Epithelial cell of proximal tubule (primary cell): ENCODE measurements around the gene SLC39A11. TPM values are rescaled to one million over a fixed set of nuclear protein-coding genes. Genes with fewer than 3 reads are reported as not detected.

Source experiments
- DNase-seq: peaks from one replicate; pipeline ENCODE4 v3.0.0-alpha.2; 2011; ENCODE audit warnings: low read depth
- H3K4me3 ChIP-seq: 2 replicates; pipeline ENCODE4 v1.5.1; 2011; ENCODE audit warnings: low read depth, mild to moderate bottlenecking, low read length
- total RNA-seq: library from RNA; depleted of rRNA; stranded (reverse); fragments of >200 nt; gene quantifications from 2 replicates; pipeline ENCODE4 v1.2.3, GENCODE V29; 2015
- TF ChIP-seq, protein P1 (sequence below): conservative IDR thresholded peaks from 2 replicates; pipeline ENCODE4 v1.5.1; 2012; ENCODE audit warnings: low read depth, mild to moderate bottlenecking, low read length

SLC39A11 gene
- total RNA-seq, 1 donor from 2014 or later: 12.6 TPM

DNA sequence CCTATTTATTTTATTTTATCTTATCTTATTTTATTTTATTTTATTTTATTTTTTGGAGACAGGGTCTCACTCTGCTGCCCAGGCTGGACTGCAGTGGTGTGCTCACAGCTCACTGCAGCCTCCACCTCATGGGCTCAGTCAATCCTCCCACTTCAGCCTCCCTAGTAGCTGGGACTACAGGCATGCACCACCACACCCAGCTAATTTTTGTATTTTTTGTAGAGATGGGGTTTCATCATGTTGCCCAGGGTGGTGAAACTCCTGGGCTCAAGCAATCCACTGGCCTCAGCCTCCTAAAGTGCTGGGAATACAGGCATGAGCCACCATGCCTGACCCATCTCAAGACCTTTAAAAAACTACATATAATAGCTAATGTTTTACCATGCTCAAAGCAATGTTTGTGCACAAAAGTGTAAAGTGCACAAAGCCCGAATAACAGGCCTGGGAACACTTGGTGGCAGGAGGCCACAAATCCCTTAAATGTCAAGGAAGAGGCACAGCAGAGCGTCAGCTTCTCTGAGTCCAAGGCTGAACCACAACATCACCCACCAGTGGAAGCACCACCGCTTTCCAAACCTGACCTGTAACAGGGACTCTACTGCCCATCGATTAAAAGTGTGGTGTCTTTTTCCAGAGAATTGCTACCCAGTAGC lies 30.6 kb upstream of the SLC39A11 start:
- no peak for DNase-seq
- TF ChIP-seq, protein P1, sequence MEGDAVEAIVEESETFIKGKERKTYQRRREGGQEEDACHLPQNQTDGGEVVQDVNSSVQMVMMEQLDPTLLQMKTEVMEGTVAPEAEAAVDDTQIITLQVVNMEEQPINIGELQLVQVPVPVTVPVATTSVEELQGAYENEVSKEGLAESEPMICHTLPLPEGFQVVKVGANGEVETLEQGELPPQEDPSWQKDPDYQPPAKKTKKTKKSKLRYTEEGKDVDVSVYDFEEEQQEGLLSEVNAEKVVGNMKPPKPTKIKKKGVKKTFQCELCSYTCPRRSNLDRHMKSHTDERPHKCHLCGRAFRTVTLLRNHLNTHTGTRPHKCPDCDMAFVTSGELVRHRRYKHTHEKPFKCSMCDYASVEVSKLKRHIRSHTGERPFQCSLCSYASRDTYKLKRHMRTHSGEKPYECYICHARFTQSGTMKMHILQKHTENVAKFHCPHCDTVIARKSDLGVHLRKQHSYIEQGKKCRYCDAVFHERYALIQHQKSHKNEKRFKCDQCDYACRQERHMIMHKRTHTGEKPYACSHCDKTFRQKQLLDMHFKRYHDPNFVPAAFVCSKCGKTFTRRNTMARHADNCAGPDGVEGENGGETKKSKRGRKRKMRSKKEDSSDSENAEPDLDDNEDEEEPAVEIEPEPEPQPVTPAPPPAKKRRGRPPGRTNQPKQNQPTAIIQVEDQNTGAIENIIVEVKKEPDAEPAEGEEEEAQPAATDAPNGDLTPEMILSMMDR: no peak
- no peak overlapping the region for H3K4me3 ChIP-seq

DNA sequence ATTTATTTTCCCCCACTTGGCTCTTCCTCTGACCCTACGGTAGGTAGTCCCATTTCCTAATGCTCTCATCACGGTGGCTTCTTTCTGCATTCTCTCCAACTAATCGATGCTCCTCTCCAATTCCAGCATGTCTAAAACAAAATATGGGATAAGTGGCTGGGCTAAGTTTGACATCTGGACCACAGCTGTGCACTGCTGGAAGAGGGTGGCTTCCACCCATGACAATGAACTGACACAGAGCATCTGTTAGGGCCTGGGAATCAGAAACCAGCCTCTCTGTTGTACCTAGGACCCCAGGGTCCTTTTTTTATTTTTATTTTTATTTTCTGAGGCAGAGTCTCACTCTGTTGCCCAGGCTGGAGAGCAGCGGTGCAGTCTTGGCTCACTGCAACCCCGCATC lies 29.0 kb upstream of the SLC39A11 start:
- TF ChIP-seq, protein P1: no peak
- DNase-seq: no peak
- H3K4me3 ChIP-seq: no peak overlapping the region

DNA sequence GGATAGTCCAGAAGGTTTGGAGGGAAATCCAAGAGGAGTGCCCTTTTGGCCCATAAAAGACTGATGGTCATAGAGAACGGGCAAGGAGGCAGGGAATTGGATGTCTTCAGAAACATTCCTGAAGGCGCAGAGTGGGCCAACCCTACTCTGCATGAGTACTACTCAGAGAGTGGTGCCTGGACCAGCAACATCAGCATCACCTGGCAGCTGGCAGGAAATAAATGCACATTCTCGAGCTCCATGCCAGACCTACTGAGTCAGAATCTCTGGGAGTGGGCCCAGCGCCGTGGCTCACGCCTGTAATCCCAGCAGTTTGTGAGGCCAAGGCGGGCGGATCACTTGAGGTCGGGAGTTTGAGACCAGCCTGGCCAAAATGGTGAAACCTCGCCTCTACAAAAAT lies 27.1 kb upstream of the SLC39A11 start:
- no peak for DNase-seq
- no peak overlapping the region for H3K4me3 ChIP-seq
- TF ChIP-seq, protein P1: no peak

DNA sequence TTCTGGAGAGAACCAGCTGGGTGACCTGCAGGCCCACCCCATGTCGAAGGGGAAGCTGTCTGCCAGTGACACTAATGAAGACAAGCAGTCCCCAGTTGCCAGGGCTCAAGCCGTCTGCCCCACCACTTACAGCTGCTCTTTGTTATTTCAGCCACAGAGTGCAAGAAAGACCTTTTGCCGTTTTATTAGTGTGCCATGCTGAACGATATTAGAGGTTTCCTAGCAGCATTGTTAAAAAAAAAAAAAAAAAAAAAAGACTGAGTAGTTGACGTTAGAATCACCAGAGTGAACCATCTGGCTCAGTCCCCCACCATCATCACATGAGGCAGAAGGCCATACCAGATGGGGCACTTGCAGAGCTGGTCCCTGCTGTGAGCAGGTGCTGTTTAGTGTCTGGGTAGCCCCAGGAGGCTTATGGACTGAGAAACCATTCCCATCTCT lies 26.5 kb upstream of the SLC39A11 start:
- no peak for DNase-seq
- H3K4me3 ChIP-seq: no peak overlapping the region
- TF ChIP-seq, protein P1: no peak

DNA sequence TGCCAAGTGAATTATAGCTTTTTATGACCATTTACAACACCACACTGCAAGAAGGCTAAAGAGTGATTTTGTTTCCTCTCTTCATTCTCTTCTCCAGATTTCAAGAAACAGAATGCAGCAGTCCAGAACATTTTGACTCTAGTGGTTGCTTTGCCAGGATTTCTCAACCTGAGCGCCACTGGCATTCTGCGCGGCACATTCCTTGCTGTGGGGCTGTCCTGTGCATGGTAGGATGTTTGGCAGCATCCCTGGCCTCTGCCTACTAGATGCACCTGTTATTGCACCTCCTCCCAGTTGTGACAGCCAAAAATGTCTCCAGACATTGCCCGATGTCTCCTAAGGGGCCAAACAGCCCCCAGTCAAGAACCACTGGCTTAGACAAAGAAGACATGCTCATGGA lies 25.7 kb upstream of the SLC39A11 start:
- TF ChIP-seq, protein P1: no peak

DNA sequence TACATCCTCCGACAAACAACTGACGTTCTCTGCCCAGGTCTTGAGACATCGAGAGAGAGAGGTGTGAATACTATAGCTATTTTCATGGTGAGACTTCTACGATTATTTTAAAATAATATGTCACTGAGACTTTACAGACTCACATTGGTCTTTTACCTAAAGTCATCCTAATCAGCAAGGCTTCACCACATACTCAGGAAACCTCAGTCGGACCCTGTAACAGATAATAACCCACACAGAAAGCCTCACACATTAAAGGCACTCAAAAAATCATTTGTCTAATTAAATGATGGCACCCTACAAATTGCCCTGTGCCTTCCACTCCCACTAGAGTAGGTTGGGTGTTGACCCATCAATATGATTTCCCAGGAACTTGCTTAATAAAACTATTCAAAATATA lies 19.8 kb upstream of the SLC39A11 start:
- TF ChIP-seq, protein P1: no peak
- no peak overlapping the region for H3K4me3 ChIP-seq
- no peak for DNase-seq

More for the DNA sequence above, 25.7 kb upstream of the SLC39A11 start:
- no peak for DNase-seq
- H3K4me3 ChIP-seq: no peak overlapping the region

DNA sequence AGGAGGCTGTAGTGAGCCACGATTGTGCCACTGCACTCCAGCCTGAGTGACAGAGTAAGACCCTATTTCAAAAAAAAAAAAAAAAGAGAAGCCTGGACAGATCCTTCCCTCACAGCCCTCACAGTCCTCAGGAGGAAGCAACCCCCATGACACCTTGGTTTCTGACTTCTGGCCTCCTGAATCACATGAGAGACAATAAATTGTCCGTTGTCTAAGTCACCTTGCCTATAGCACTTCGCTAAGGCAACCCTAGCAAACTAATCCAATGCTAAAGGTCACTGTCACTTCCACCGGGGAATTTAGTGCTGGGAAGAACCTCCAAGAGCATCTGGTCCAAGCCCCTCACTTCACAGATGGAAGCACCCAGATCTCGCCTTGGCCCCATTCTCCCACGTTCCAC lies 18.9 kb upstream of the SLC39A11 start:
- H3K4me3 ChIP-seq: no peak overlapping the region
- no peak for DNase-seq
- TF ChIP-seq, protein P1: no peak
